Transverse colon (tissue), 4 donors: ENCODE measurements around the gene USP20. TPM values are rescaled to one million over a fixed set of nuclear protein-coding genes. Genes with fewer than 3 reads are reported as not detected.
A peak's percentile ranks its signal among the peaks of the same experiment; 100 is the strongest.

ENCODE experiments used
- DNase-seq: peaks from one replicate; pipeline ENCODE4 v3.0.0-alpha.2; 2019
- H3K27ac ChIP-seq, 4 donors: fragments of 200-600 bp; sonication (generic); 2 replicates each; pipeline ENCODE4 v1.5.1; 2016 to 2018; ENCODE audit warnings: inconsistent platforms in 4 of 4
- H3K27me3 ChIP-seq: fragments of 200-600 bp; sonication (generic); 2 replicates; pipeline ENCODE4 v1.5.1; 2017; ENCODE audit warnings: inconsistent platforms
- H3K36me3 ChIP-seq, 4 donors: fragments of 200-600 bp; sonication (generic); 2 replicates each; pipeline ENCODE4 v1.5.1; 2017 to 2019; ENCODE audit warnings: inconsistent platforms in 4 of 4
- H3K4me1 ChIP-seq, 4 donors: fragments of 200-600 bp; sonication (generic); 2 replicates each; pipeline ENCODE4 v1.5.1; 2017 to 2020; ENCODE audit warnings: inconsistent platforms in 4 of 4
- H3K4me3 ChIP-seq, 4 donors: fragments of 200-600 bp; sonication (generic); 1 replicate in 1 of 4; 2 replicates in 3 of 4; pipeline versions ENCODE4 v1.5.1 to v1.6.1; 2017 to 2019; ENCODE audit warnings: inconsistent platforms in 4 of 4
- H3K9me3 ChIP-seq, 2 donors: fragments of 200-600 bp; sonication (generic); 2 replicates each; pipeline ENCODE4 v1.5.1; 2017 to 2019; ENCODE audit warnings: inconsistent platforms in 2 of 2
- CTCF ChIP-seq, 5 experiments: fragments of 200-600 bp in 3 of 5; fragments of 450-650 bp in 2 of 5; sonication (generic) in 3 of 5; IDR thresholded peaks; 1 replicate in 2 of 5; 2 replicates in 3 of 5; pipeline ENCODE4 v1.5.1; 2016 to 2017; ENCODE audit warnings: antibody characterized with exemption in 5 of 5, inconsistent platforms in 3 of 5, mild to moderate bottlenecking in 2 of 5, moderate library complexity in 1 of 5
- EP300 ChIP-seq: sonication (generic); formaldehyde crosslinking; IDR thresholded peaks from one replicate; pipeline ENCODE4 v1.6.1; 2017; ENCODE audit warnings: antibody characterized with exemption, low read depth
- POLR2A ChIP-seq: fragments of 450-650 bp; IDR thresholded peaks from one replicate; pipeline ENCODE4 v1.6.1; 2016; ENCODE audit warnings: antibody characterized with exemption, mild to moderate bottlenecking, moderate library complexity
- POLR2AphosphoS5 ChIP-seq, 3 donors: sonication (generic); formaldehyde crosslinking; IDR thresholded peaks; one replicate each; pipeline ENCODE4 v1.6.1; 2016; ENCODE audit warnings: antibody characterized with exemption in 3 of 3
- WGBS, 2 donors: methylation state at CpG; one replicate each; pipeline ENCODE4 v1.1.5; 2018; ENCODE audit warnings: low coverage in 1 of 2; 5-methylcytosine and 5-hydroxymethylcytosine counted together
- in situ Hi-C, 4 donors: fragments of 200-750 bp; cut with MboI; loops; one replicate each; pipeline versions ENCODE4 v1.15.0 to v1.15.1; 2017; ENCODE audit warnings: low sequenced_read_pairs in 3 of 4, low pct_ligation_motif_present in 1 of 4, low pct_unique_long_range_greater_than_20kb in 1 of 4
- intact Hi-C: fragments of 100-400 bp; cut with DNase I; formaldehyde crosslinking; loops from one replicate; pipeline ENCODE4 v1.15.1; 2023; ENCODE audit warnings: low total_unique reads
- total RNA-seq, 4 donors: library from RNA; depleted of rRNA; stranded (reverse); fragments of >200 nt; gene quantifications; one replicate each; pipeline ENCODE4 v1.1.0, GENCODE V29; 2016

The USP20 gene
- total RNA-seq, 4 donors from 2014 or later = 18.3 to 40.0 (median 25.3) TPM

DNA sequence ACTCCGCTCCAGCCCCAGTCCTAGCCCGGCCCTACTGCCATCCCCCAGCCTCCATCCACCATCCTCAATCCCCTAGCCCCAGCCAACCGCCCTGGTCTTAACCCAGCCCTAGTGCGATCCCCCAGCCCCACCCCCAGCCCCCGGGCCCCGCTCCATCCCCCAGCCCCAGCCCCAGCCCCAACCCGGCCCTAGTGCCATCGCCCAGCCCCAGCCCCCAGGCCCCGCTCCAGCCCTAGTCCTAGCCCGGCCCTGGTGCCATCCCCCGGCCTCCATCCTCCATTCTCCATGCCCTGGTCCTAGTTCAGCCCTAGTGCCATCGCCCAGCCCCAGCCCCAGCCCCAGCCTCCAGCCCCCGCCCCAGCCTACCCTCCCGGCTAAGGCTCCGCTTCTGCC is 11.7 kb upstream of the USP20 start:
- Histone ChIP-seq H3K4me1 (peaks cover 3 to 10% (median 6%) of the 10 kb centered on the region in 4 donors), H3K9me3 (no peaks in the 10 kb centered on the region), H3K27ac (peak overlapping the region; percentile 82 to 89 (median 86)), H3K27me3 (no peaks in the 10 kb centered on the region), H3K36me3 (peaks cover 0 to 30% (median 9%) of the 10 kb centered on the region in 4 donors), H3K4me3 (peak overlapping the region; percentile 83 to 95 (median 89))
- intact Hi-C loops (no loop called here), in situ Hi-C loops (no loop called here)
- no peak for DNase-seq
- TF ChIP-seq EP300 (no peak), POLR2A (no peak), CTCF (IDR thresholded peaks at IDR 0.05) (no peak), POLR2AphosphoS5 (IDR thresholded peaks at IDR 0.05) (no peak)
- 0% methylated on average over 7 of the region's 15 CpGs; no CpG with 5 or more reads in 1 of the 2 donors for WGBS, 2 donors

DNA sequence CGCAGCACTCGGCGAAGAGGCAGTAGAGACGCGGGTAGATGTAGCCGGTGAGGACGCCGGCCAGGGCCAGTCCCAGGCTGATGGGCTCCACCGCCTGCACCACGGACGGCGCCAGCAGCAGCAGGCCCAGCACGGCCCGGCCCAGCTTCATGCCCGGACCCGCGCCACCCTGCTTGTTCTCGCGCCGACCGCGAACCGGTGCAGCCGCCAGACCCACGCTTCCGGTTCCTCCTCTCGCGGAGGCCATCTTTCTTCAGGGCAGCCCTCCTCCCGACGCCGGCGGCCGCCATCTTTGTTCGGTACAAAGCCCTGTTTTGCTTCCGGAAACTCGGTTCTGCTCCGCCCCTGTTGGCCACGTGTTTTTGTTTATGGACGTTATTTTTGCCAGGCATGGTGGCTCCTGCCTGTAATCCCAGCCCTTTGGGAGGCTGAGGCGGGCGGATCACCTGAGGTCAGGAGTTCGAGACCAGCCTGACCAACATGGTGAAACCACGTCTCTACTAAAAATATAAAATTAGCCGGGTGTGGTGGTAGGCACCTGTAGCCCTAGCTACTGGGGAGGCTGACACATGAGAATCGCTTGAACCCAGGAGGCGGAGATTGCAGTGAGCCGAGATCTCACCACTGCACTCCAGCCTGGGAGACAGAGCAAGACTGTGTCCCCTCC is 11.2 kb upstream of the USP20 start, which contains the start of gene TOR1A:
Gene TOR1A (minus strand): TSS at position 202 of the 667 bp plus-strand sequence. CDS start 51 bp downstream, at position 151.
- no peaks in the 10 kb centered on the region for H3K9me3 ChIP-seq
- H3K27ac ChIP-seq = peak within 1 kb of the TSS; percentile 82 to 89 (median 86)
- in situ Hi-C loops (no loop called here), intact Hi-C loops (no loop called here)
- H3K27me3 ChIP-seq = no peaks in the 10 kb centered on the region
- no peak for TF ChIP-seq EP300
- TF ChIP-seq POLR2A = peak; percentile 62
- no peak for TF ChIP-seq CTCF (IDR thresholded peaks at IDR 0.05)
- peak; percentile 76 to 82 (median 76) for TF ChIP-seq POLR2AphosphoS5 (IDR thresholded peaks at IDR 0.05)
- peaks cover 3 to 10% (median 6%) of the 10 kb centered on the region in 4 donors for H3K4me1 ChIP-seq
- 3 to 20% methylated on average over 3 to 42 of the region's 47 CpGs for WGBS, 2 donors
- peak; percentile 97 for DNase-seq
- H3K4me3 ChIP-seq = peak within 1 kb of the TSS; percentile 83 to 95 (median 89)
- H3K36me3 ChIP-seq = peaks cover 0 to 36% (median 11%) of the 10 kb centered on the region in 4 donors

GRCh38 chr9:129826344-129826743 is 8.9 kb upstream of the USP20 start:
- TF ChIP-seq POLR2A = no peak
- no peak for TF ChIP-seq POLR2AphosphoS5 (IDR thresholded peaks at IDR 0.05)
- no peak for TF ChIP-seq EP300
- no peak for TF ChIP-seq CTCF (IDR thresholded peaks at IDR 0.05)
- Histone ChIP-seq H3K36me3 (peaks cover 0 to 46% (median 14%) of the 10 kb centered on the region in 4 donors), H3K27me3 (no peaks in the 10 kb centered on the region), H3K4me3 (no peak overlapping the region), H3K4me1 (peaks cover 3 to 10% (median 6%) of the 10 kb centered on the region in 4 donors), H3K9me3 (no peaks in the 10 kb centered on the region), H3K27ac (no peak overlapping the region)
- intact Hi-C loops = no loop called here
- no peak for DNase-seq
- WGBS, 2 donors = 78 to 82% methylated on average over 6 of the region's 6 CpGs
- in situ Hi-C loops = no loop called here

DNA sequence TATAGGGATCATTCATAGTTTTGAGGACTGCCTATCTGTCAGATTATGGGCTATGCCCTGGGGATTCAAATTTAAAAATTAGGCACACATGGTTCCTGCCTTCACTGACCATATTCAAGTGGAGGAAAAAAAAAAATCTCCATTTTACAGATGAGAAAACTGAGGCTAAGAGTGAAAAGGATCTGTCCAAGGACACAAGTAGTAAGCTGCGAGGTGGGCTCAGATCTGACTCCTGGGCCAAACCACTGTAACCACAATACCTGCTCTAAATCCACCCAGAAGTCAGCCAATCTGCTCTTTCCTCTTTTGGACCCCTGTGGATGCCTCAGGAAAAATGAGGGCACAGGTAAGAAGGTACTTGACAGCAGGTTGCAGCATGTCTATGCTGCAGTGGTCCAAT is 8.5 kb upstream of the USP20 start:
- no peaks in the 10 kb centered on the region for H3K27me3 ChIP-seq
- WGBS, 2 donors = 85% methylated on average over 1 of the region's 1 CpG; no CpG with 5 or more reads in 1 of the 2 donors
- H3K4me1 ChIP-seq = peaks cover 3 to 10% (median 6%) of the 10 kb centered on the region in 4 donors
- TF ChIP-seq POLR2A (no peak), EP300 (no peak), POLR2AphosphoS5 (IDR thresholded peaks at IDR 0.05) (no peak), CTCF (IDR thresholded peaks at IDR 0.05) (no peak)
- H3K27ac ChIP-seq = no peak overlapping the region
- intact Hi-C loops = no loop called here
- no peaks in the 10 kb centered on the region for H3K9me3 ChIP-seq
- DNase-seq = no peak
- no peak overlapping the region for H3K4me3 ChIP-seq
- in situ Hi-C loops = no loop called here
- peaks cover 0 to 46% (median 16%) of the 10 kb centered on the region in 4 donors for H3K36me3 ChIP-seq
